GM12878 (cell line): ENCODE data around the gene RPL29.

ENCODE experiments used
- CBFB ChIP-seq: IDR thresholded peaks from 2 replicates; pipeline ENCODE4 v1.6.1; 2016; ENCODE audit warnings: antibody characterized with exemption, low read depth
- CEBPB ChIP-seq, 2 experiments: fragments of 150-350 bp in 1 of 2; IDR thresholded peaks; 2 replicates each; pipeline ENCODE4 v1.6.1; 2012 to 2014; ENCODE audit warnings: low read depth in 2 of 2, low read length in 2 of 2, borderline replicate concordance in 1 of 2, inconsistent platforms in 1 of 2
- CTCF ChIP-seq, 3 experiments: IDR thresholded peaks in 2 of 3; conservative IDR thresholded peaks in 1 of 3; 2 replicates each; pipeline ENCODE4 v1.5.1; 2011; ENCODE audit warnings: low read depth in 3 of 3, low read length in 3 of 3, mild to moderate bottlenecking in 3 of 3, control low read depth in 2 of 3, moderate library complexity in 2 of 3, inconsistent platforms in 1 of 3, mixed read lengths in 1 of 3; ENCODE audit not compliant: control insufficient read depth in 2 of 3, insufficient read depth in 1 of 3; ENCODE audit errors: extremely low read depth in 1 of 3
- E4F1 ChIP-seq: fragments of 450-650 bp; IDR thresholded peaks from 2 replicates; pipeline ENCODE4 v1.6.1; 2018; ENCODE audit warnings: borderline replicate concordance, mild to moderate bottlenecking; ENCODE audit not compliant: partially characterized antibody
- EP300 ChIP-seq, 2 experiments: fragments of 150-350 bp in 1 of 2; IDR thresholded peaks; 2 replicates each; pipeline ENCODE4 v1.6.1; 2011 to 2012; ENCODE audit warnings: low read depth in 2 of 2, low read length in 2 of 2, borderline replicate concordance in 1 of 2, improper control_type of control experiment in 1 of 2, inconsistent platforms in 1 of 2; ENCODE audit not compliant: control insufficient read depth in 1 of 2
- EZH2 ChIP-seq: IDR thresholded peaks from 2 replicates; pipeline ENCODE4 v1.6.1; 2012; ENCODE audit warnings: low read depth, mild to moderate bottlenecking, control low read depth, inconsistent platforms, low read length, borderline replicate concordance; ENCODE audit not compliant: control insufficient read depth
- MTA3 ChIP-seq: IDR thresholded peaks from 2 replicates; pipeline ENCODE4 v1.6.1; 2012; ENCODE audit warnings: low read length, inconsistent platforms, borderline replicate concordance
- POLR2A ChIP-seq: IDR thresholded peaks from 2 replicates; pipeline ENCODE4 v1.6.1; 2011; ENCODE audit warnings: low read depth, mild to moderate bottlenecking, low read length
- REST ChIP-seq: IDR thresholded peaks from 2 replicates; pipeline ENCODE4 v1.6.1; 2012; ENCODE audit warnings: mild to moderate bottlenecking, low read depth, low read length
- SIX5 ChIP-seq: IDR thresholded peaks from 2 replicates; pipeline ENCODE4 v1.6.1; 2011; ENCODE audit warnings: mild to moderate bottlenecking, low read depth, low read length, moderate library complexity; ENCODE audit not compliant: severe bottlenecking
- STAT1 ChIP-seq: fragments of 450-650 bp; conservative IDR thresholded peaks from 2 replicates; pipeline ENCODE4 v1.6.1; 2014; ENCODE audit warnings: antibody characterized with exemption, mild to moderate bottlenecking
- STAT3 ChIP-seq: IDR thresholded peaks from 2 replicates; pipeline ENCODE4 v1.6.1; 2011; ENCODE audit warnings: low read depth, low read length, improper control_type of control experiment
- ZNF207 ChIP-seq: fragments of 450-650 bp; IDR thresholded peaks from 2 replicates; pipeline ENCODE4 v1.6.1; 2014; ENCODE audit warnings: antibody characterized with exemption, mild to moderate bottlenecking, borderline replicate concordance

- no peak for TF ChIP-seq EP300 (IDR thresholded peaks at IDR 0.05; ENCODE audit: borderline replicate concordance in 1 of 2, control insufficient read depth in 1 of 2, low read depth in 2 of 2, low read length in 2 of 2)
- no peak for TF ChIP-seq SIX5
- no peak for TF ChIP-seq REST
- no peak for TF ChIP-seq STAT1
- no peak for TF ChIP-seq POLR2A
- no peak for TF ChIP-seq CBFB
- no peak for TF ChIP-seq STAT3
- no peak for TF ChIP-seq E4F1
- TF ChIP-seq CEBPB (IDR thresholded peaks at IDR 0.05; ENCODE audit: borderline replicate concordance in 1 of 2, low read depth in 2 of 2, low read length in 2 of 2) = no peak
- TF ChIP-seq EZH2 = no peak
- no peak for TF ChIP-seq ZNF207
- TF ChIP-seq CTCF (IDR thresholded peaks at IDR 0.05 in 2 of 3, conservative IDR thresholded peaks at IDR 0.05 in 1 of 3; ENCODE audit: control insufficient read depth in 2 of 3, extremely low read depth in 1 of 3, insufficient read depth in 1 of 3, low read depth in 3 of 3, low read length in 3 of 3) = no peak
- TF ChIP-seq MTA3 = no peak
Observed at GRCh38 chr3:52029535-52029934, 33.8 kb upstream of the RPL29 start.
